Measurements from ENCODE around the gene RBMS3.

The RBMS3 gene

DNA sequence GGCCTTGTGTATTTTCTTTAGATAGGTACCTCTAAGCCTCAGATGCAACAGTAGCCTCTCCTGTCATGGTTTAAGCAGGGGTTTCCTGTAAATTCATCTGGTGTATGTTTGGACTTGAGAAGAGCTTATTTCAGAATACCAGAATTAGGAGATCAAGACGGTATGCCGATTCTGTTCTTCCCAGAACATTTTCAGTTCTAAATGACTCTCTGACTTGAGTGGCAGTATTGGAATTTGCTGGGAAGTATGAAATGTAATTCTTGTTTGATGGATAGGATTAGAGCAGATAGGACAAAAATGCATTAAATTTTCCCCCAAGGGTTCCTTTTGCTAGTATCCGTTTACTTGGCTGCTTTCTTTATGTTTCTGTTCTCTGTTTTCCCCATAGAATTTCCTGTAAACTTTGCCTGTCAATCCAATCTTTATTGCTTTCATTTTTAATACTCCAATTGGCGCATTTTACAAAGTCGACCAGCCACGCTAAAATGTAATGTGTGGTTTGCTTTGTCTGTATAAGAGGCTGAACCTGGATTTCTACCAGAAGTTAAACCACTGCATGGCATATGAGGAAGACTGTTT, 612.2 kb downstream of the RBMS3 start:
- Mint-ChIP-seq H3K4me1 (peaks cover 53% of the 10 kb centered on the region), H3K4me3 (no peak overlapping the region), H3K9me3 (no peaks in the 10 kb centered on the region), H3K36me3 (ENCODE audit: low read depth) (no peaks in the 10 kb centered on the region), H3K27me3 (ENCODE audit: low read depth) (no peaks in the 10 kb centered on the region), H3K27ac (peak overlapping the region in 2 of 3 experiments; percentile 41)
- TF ChIP-seq, protein P1, sequence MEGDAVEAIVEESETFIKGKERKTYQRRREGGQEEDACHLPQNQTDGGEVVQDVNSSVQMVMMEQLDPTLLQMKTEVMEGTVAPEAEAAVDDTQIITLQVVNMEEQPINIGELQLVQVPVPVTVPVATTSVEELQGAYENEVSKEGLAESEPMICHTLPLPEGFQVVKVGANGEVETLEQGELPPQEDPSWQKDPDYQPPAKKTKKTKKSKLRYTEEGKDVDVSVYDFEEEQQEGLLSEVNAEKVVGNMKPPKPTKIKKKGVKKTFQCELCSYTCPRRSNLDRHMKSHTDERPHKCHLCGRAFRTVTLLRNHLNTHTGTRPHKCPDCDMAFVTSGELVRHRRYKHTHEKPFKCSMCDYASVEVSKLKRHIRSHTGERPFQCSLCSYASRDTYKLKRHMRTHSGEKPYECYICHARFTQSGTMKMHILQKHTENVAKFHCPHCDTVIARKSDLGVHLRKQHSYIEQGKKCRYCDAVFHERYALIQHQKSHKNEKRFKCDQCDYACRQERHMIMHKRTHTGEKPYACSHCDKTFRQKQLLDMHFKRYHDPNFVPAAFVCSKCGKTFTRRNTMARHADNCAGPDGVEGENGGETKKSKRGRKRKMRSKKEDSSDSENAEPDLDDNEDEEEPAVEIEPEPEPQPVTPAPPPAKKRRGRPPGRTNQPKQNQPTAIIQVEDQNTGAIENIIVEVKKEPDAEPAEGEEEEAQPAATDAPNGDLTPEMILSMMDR (IDR thresholded peaks at IDR 0.05; ENCODE audit: unreplicated experiment in 3 of 3), result no peak

- Mint-ChIP-seq H3K9me3 (no peaks in the 10 kb centered on the region), H3K27me3 (ENCODE audit: low read depth) (no peaks in the 10 kb centered on the region), H3K27ac (peak overlapping the region in 2 of 3 experiments; percentile 87 to 92), H3K36me3 (ENCODE audit: low read depth) (no peaks in the 10 kb centered on the region), H3K4me3 (no peak overlapping the region), H3K4me1 (peaks cover 75% of the 10 kb centered on the region)
- TF ChIP-seq, protein P1 (IDR thresholded peaks at IDR 0.05; ENCODE audit: unreplicated experiment in 3 of 3), result no peak
Observed at GRCh38 chr3:29896856-29897255, 616.0 kb downstream of the RBMS3 start.

GRCh38 chr3:29898171-29898965, 617.5 kb downstream of the RBMS3 start:
- Mint-ChIP-seq H3K9me3 (no peaks in the 10 kb centered on the region), H3K27ac (peak overlapping the region; percentile 65 to 92 (median 87)), H3K36me3 (ENCODE audit: low read depth) (no peaks in the 10 kb centered on the region), H3K27me3 (ENCODE audit: low read depth) (no peaks in the 10 kb centered on the region), H3K4me3 (peak overlapping the region in 1 of 3 experiments; percentile 26), H3K4me1 (peaks cover 72% of the 10 kb centered on the region)
- TF ChIP-seq, protein P1 (IDR thresholded peaks at IDR 0.05; ENCODE audit: unreplicated experiment in 3 of 3), result no peak

DNA sequence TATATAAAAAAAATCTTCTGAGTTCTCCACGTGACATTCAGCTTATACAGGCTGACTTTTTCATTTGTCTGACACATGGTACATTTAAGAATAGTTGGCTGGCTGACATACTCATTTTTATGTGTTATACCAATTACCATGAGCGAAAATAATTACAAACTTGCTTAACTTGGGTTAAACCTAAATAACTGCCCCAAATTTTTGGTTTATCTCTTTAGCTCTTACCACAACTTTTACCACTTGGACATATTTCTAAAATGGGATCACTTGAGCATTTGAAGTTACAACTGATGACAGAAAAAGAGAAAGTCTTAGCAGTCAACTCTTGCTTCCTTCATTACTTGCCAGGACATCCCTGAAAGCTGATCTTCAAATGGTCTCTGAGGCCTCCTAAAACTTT, 618.1 kb downstream of the RBMS3 start:
- Mint-ChIP-seq H3K4me3 (no peak overlapping the region), H3K27me3 (ENCODE audit: low read depth) (no peaks in the 10 kb centered on the region), H3K27ac (peak overlapping the region; percentile 17 to 92 (median 87)), H3K36me3 (ENCODE audit: low read depth) (no peaks in the 10 kb centered on the region), H3K4me1 (peaks cover 67% of the 10 kb centered on the region), H3K9me3 (no peaks in the 10 kb centered on the region)
- TF ChIP-seq, protein P1 (IDR thresholded peaks at IDR 0.05; ENCODE audit: unreplicated experiment in 3 of 3), result no peak

DNA sequence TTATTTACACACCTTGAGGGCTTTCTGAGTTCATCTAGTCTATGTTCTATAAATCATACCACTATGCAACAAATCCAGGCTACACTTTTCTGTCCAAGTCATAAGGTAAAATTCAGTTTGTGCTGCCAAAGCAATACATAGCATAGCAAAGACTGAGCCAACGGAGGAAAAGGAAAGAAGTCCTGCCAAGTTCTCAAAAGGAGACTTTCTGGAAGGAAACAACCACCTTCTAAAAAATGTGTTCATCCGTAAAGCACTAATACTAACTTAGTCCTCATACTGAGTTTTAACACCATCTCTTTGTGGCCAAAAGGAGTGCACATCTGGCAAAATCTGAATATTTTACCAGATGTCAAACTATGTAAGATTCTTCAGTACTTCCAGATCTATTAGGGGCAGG, 620.2 kb downstream of the RBMS3 start:
- Mint-ChIP-seq H3K9me3 (no peaks in the 10 kb centered on the region), H3K36me3 (ENCODE audit: low read depth) (no peaks in the 10 kb centered on the region), H3K27ac (peak overlapping the region; percentile 50 to 92 (median 85)), H3K27me3 (ENCODE audit: low read depth) (no peaks in the 10 kb centered on the region), H3K4me1 (peaks cover 67% of the 10 kb centered on the region), H3K4me3 (no peak overlapping the region)
- TF ChIP-seq, protein P1 (IDR thresholded peaks at IDR 0.05; ENCODE audit: unreplicated experiment in 3 of 3), result no peak
